IMR-90 (cell line): Measurements from ENCODE around the gene MCCD1. TPM values are rescaled to one million over a fixed set of nuclear protein-coding genes. Genes with fewer than 3 reads are reported as not detected.

Experiments used
- ATAC-seq: fragments of 200-7000 bp; cut with Tn5 transposase; 2 replicates; pipeline ENCODE4 v1.9.1; 2020; ENCODE audit warnings: low read depth, mild to moderate bottlenecking, moderate library complexity
- BruUV-seq: library from RNA; stranded (reverse); fragments of 400-500 nt; replicated peaks from 2 replicates; lab custom pipeline; 2021; lab: Mats Ljungman, UMichigan
- CTCF ChIA-PET: fragments of 300-600 bp; formaldehyde crosslinking; extraction: SDS; loops from one replicate; lab custom pipeline; 2021; ENCODE audit warnings: antibody characterized with exemption; lab: Yijun Ruan, JAX
- POLR2A ChIA-PET: fragments of 300-600 bp; sonication (Branson Sonifier 250); formaldehyde crosslinking; loops from one replicate; lab custom pipeline; 2022; ENCODE audit warnings: antibody characterized with exemption; ENCODE audit not compliant: unreplicated experiment; lab: Charles Lee
- DNase-seq: peaks from one replicate; pipeline ENCODE4 v3.0.0; 2013
- H2AFZ ChIP-seq: replicated peaks from 2 replicates; pipeline ENCODE3; 2013; ENCODE audit warnings: low read length, mild to moderate bottlenecking; ENCODE audit not compliant: poor library complexity
- H2AK5ac ChIP-seq: 2 replicates; pipeline ENCODE4 v1.6.1; 2013; ENCODE audit warnings: low read depth, low read length, inconsistent platforms
- H2AK9ac ChIP-seq: replicated peaks from 2 replicates; pipeline ENCODE3; 2013; ENCODE audit warnings: mild to moderate bottlenecking, low read depth, low read length, moderate library complexity; ENCODE audit not compliant: poor library complexity
- H2BK120ac ChIP-seq: 2 replicates; pipeline ENCODE4 v1.6.1; 2013; ENCODE audit warnings: low read depth, low read length, inconsistent platforms
- H2BK15ac ChIP-seq: 3 replicates; pipeline ENCODE4 v1.6.1; 2013; ENCODE audit warnings: low read depth, low read length, inconsistent platforms
- H2BK20ac ChIP-seq: 2 replicates; pipeline ENCODE4 v1.6.1; 2013; ENCODE audit warnings: low read depth, mild to moderate bottlenecking, inconsistent platforms, low read length, moderate library complexity
- H2BK5ac ChIP-seq: 2 replicates; pipeline ENCODE4 v1.6.1; 2013; ENCODE audit warnings: mild to moderate bottlenecking, low read depth, low read length, inconsistent platforms; ENCODE audit not compliant: poor library complexity, severe bottlenecking
- H3K14ac ChIP-seq: replicated peaks from 2 replicates; pipeline ENCODE4 v1.6.1; 2013; ENCODE audit warnings: low read depth, low read length, inconsistent platforms
- H3K18ac ChIP-seq: 2 replicates; pipeline ENCODE4 v1.6.1; 2013; ENCODE audit warnings: low read depth, low read length, control low read depth
- H3K23ac ChIP-seq: 2 replicates; pipeline ENCODE4 v1.6.1; 2013; ENCODE audit warnings: low read depth, low read length, inconsistent platforms
- H3K27ac ChIP-seq: 2 replicates; pipeline ENCODE4 v1.5.1; 2013; ENCODE audit warnings: mild to moderate bottlenecking, control low read depth, low read length; ENCODE audit not compliant: insufficient read depth
- H3K27me3 ChIP-seq: 2 replicates; pipeline ENCODE4 v1.6.1; 2013; ENCODE audit warnings: low read length; ENCODE audit not compliant: control insufficient read depth, insufficient read depth
- H3K36me3 ChIP-seq: 2 replicates; pipeline ENCODE4 v1.6.1; 2013; ENCODE audit warnings: low read length, mixed read lengths; ENCODE audit not compliant: control insufficient read depth, insufficient read depth
- H3K4ac ChIP-seq: 2 replicates; pipeline ENCODE4 v1.6.1; 2013; ENCODE audit warnings: low read depth, low read length, inconsistent platforms
- H3K4me1 ChIP-seq: 2 replicates; pipeline ENCODE4 v1.6.1; 2013; ENCODE audit warnings: low read length, mixed read lengths; ENCODE audit not compliant: control insufficient read depth, insufficient read depth
- H3K4me2 ChIP-seq: 2 replicates; pipeline ENCODE4 v1.6.1; 2013; ENCODE audit warnings: low read depth, mild to moderate bottlenecking, control low read depth, low read length, moderate library complexity
- H3K4me3 ChIP-seq: 2 replicates; pipeline ENCODE4 v1.5.1; 2013; ENCODE audit warnings: low read depth, mild to moderate bottlenecking, control low read depth, low read length, moderate library complexity; ENCODE audit not compliant: insufficient read depth
- H3K56ac ChIP-seq: 2 replicates; pipeline ENCODE4 v1.6.1; 2013; ENCODE audit warnings: low read length, inconsistent platforms; ENCODE audit not compliant: insufficient read depth; ENCODE audit errors: extremely low read depth
- H3K79me1 ChIP-seq, 2 experiments: 2 replicates each; pipeline ENCODE4 v1.6.1; 2013; ENCODE audit warnings: low read length in 2 of 2, inconsistent platforms in 1 of 2, low read depth in 1 of 2
- H3K9ac ChIP-seq: 2 replicates; pipeline ENCODE4 v1.6.1; 2013; ENCODE audit warnings: low read depth, low read length, control low read depth
- H3K9me1 ChIP-seq: 2 replicates; pipeline ENCODE4 v1.6.1; 2013; ENCODE audit warnings: low read length, inconsistent platforms; ENCODE audit not compliant: insufficient read depth
- H3K9me3 ChIP-seq: 2 replicates; pipeline ENCODE4 v1.6.1; 2013; ENCODE audit warnings: low read length; ENCODE audit not compliant: control insufficient read depth, insufficient read depth
- H4K20me1 ChIP-seq: 2 replicates; pipeline ENCODE4 v1.6.1; 2013; ENCODE audit warnings: low read length, inconsistent platforms; ENCODE audit not compliant: insufficient read depth
- H4K5ac ChIP-seq: 2 replicates; pipeline ENCODE4 v1.6.1; 2013; ENCODE audit warnings: mild to moderate bottlenecking, low read depth, low read length, control low read depth
- H4K8ac ChIP-seq, 2 experiments: 2 replicates each; pipeline ENCODE4 v1.6.1; 2013; ENCODE audit warnings: low read depth in 2 of 2, low read length in 2 of 2, control low read depth in 1 of 2, inconsistent platforms in 1 of 2
- H4K91ac ChIP-seq: 2 replicates; pipeline ENCODE4 v1.6.1; 2013; ENCODE audit warnings: low read depth, low read length, inconsistent platforms; ENCODE audit not compliant: insufficient read depth
- BHLHE40 ChIP-seq: fragments of 150-350 bp; IDR thresholded peaks from 2 replicates; pipeline ENCODE4 v1.6.1; 2016; ENCODE audit warnings: mild to moderate bottlenecking, low read depth, low read length
- CEBPB ChIP-seq: IDR thresholded peaks from 2 replicates; pipeline ENCODE4 v1.6.1; 2012; ENCODE audit warnings: low read depth, low read length, improper control_type of control experiment
- CHD1 ChIP-seq: IDR thresholded peaks from 2 replicates; pipeline ENCODE4 v1.6.1; 2012; ENCODE audit warnings: low read depth, low read length, improper control_type of control experiment
- CTCF ChIP-seq: conservative IDR thresholded peaks from 2 replicates; pipeline ENCODE4 v1.5.1; 2012; ENCODE audit warnings: mild to moderate bottlenecking, low read depth, low read length, improper control_type of control experiment
- ELK1 ChIP-seq: fragments of 150-350 bp; IDR thresholded peaks from 2 replicates; pipeline ENCODE4 v1.6.1; 2016; ENCODE audit warnings: low read depth, mild to moderate bottlenecking, low read length, moderate library complexity, borderline replicate concordance
- FOS ChIP-seq: fragments of 150-350 bp; IDR thresholded peaks from 2 replicates; pipeline ENCODE4 v1.6.1; 2016; ENCODE audit warnings: low read depth, low read length
- MAFK ChIP-seq: IDR thresholded peaks from 2 replicates; pipeline ENCODE4 v1.6.1; 2012; ENCODE audit warnings: low read depth, low read length, improper control_type of control experiment
- MAZ ChIP-seq: IDR thresholded peaks from 2 replicates; pipeline ENCODE4 v1.6.1; 2012; ENCODE audit warnings: low read depth, mild to moderate bottlenecking, low read length, improper control_type of control experiment, moderate library complexity, borderline replicate concordance
- MXI1 ChIP-seq: IDR thresholded peaks from 2 replicates; pipeline ENCODE4 v1.6.1; 2012; ENCODE audit warnings: low read depth, mild to moderate bottlenecking, low read length, moderate library complexity, borderline replicate concordance
- POLR2A ChIP-seq: IDR thresholded peaks from 2 replicates; pipeline ENCODE4 v1.6.1; 2012; ENCODE audit warnings: mild to moderate bottlenecking, low read depth, low read length
- RCOR1 ChIP-seq: IDR thresholded peaks from 2 replicates; pipeline ENCODE4 v1.6.1; 2012; ENCODE audit warnings: mild to moderate bottlenecking, low read length, improper control_type of control experiment; ENCODE audit not compliant: insufficient replicate concordance
- SMC3 ChIP-seq: fragments of 150-350 bp; IDR thresholded peaks from 2 replicates; pipeline ENCODE4 v1.6.1; 2016; ENCODE audit warnings: low read depth, mild to moderate bottlenecking, antibody characterized with exemption, low read length, moderate library complexity
- WGBS, 2 experiments: methylation state at CpG; one replicate each; pipeline versions ENCODE4 v1.1.5 to v1.1.7; 2013; ENCODE audit warnings: missing lambda C conversion rate in 2 of 2; ENCODE audit not compliant: insufficient read length in 1 of 2; ENCODE audit errors: extremely low coverage in 2 of 2; 5-methylcytosine and 5-hydroxymethylcytosine counted together
- dilution Hi-C: fragments of 300-500 bp; cut with HindIII; formaldehyde crosslinking; loops from one replicate; pipeline ENCODE4 v1.14.3; 2018; ENCODE audit warnings: low sequenced_read_pairs; ENCODE audit not compliant: unreplicated experiment
- in situ Hi-C: fragments of 300-500 bp; cut with MboI; formaldehyde crosslinking; loops from 3 replicates; pipeline ENCODE4 v1.14.3; 2019; ENCODE audit warnings: low sequenced_read_pairs, inconsistent platforms, mixed read lengths
- intact Hi-C: fragments of 100-400 bp; cut with micrococcal nuclease; formaldehyde crosslinking; loops from 2 replicates; pipeline ENCODE4 v1.10.0; 2022
- polyA plus RNA-seq, 3 experiments: library from polyadenylated mRNA; depleted of rRNA; stranded (reverse); fragments of >200 nt; gene quantifications; 2 replicates each; pipeline ENCODE4 v1.2.3, GENCODE V29; 2012; ENCODE audit warnings: low replicate concordance in 1 of 3
- total RNA-seq: library from RNA; depleted of rRNA; stranded (reverse); fragments of >200 nt; gene quantifications from 2 replicates; pipeline ENCODE4 v1.2.3, GENCODE V29; 2012

Gene MCCD1
- total and polyA plus RNA-seq, 2 of the 4 experiments (the other 2 are of a cell fraction), result not detected

DNA sequence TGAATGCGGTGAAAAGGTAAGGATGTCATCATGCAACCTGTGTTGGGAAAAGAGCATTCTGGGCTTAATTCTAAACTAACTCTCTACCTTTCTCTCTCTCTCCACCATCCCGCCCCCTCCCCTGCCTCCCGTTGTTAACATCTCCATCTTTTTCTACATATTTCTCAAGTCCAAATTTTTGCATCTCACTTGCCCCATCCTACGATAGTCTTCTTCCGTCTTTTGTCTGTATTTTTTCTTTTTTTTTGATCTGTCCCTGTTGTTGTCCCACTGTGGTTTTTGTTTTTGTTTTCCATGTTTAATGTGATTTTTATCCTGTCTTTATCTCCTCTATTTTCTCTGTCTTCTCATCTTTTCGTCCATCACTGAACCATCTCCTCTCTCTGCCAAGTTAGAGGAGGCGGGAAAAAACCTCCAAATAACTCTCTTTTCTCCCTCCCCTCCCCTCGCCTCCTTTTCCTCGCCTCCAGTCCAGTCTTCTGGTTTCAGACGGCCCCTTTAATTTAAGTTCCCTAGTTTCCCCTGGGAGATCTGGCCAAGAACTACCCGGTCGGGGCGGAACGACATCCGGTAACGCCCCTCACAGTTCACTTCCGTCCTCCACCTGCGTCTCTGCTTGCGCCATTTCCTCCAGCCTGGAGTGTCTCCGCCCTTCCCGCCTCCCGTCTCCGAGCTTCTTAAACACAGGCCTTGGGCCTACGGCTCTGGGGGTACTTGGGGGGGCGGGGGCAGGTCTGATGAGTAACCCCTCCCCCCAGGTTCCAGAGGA is 18.4 kb downstream of the MCCD1 start, which contains the start of gene NFKBIL1:
TSS of gene NFKBIL1 (plus strand) at position 651 of the 769 bp plus-strand sequence. CDS start at position 738, 87 bp downstream.
- peak within 1 kb of the TSS; percentile 88 for H3K4me2 ChIP-seq
- peaks cover 6% of the 10 kb centered on the region for H3K9me1 ChIP-seq
- TF ChIP-seq MAFK (no peak), CEBPB (peak; percentile 91), MAZ (peak; percentile 85; the same call in 1 of the 2 replicates), MXI1 (no peak), CTCF (no peak), FOS (no peak), POLR2A (peak; percentile 87), BHLHE40 (no peak), ELK1 (no peak), SMC3 (peak; percentile 9; the same call in 1 of the 2 replicates), CHD1 (no peak), RCOR1 (no peak)
- H2BK20ac ChIP-seq, result no peak within 1 kb of the TSS
- H3K36me3 ChIP-seq, result peaks cover 11% of the 10 kb centered on the region
- dilution Hi-C loops (no loop called here), intact Hi-C loops (loop anchor here (1.0 to 5.0 kb wide), 6 partner anchors 35 to 405 kb away; partner anchors contain the start of genes GPANK1, HSPA1B and LTB), in situ Hi-C loops (loop anchor here (5.0 to 10.0 kb wide), 2 partner anchors 50 to 288 kb away; no protein-coding TSS in a partner anchor)
- peak within 1 kb of the TSS; percentile 97 for H2AK9ac ChIP-seq
- H4K20me1 ChIP-seq, result no peaks in the 10 kb centered on the region
- H2BK120ac ChIP-seq, result peak within 1 kb of the TSS; percentile 27; the same call in 1 of the 2 replicates
- H2AFZ ChIP-seq, result peak within 1 kb of the TSS; percentile 88
- H3K23ac ChIP-seq, result peak within 1 kb of the TSS; percentile 93
- H3K4ac ChIP-seq, result peak within 1 kb of the TSS; percentile 87
- H4K8ac ChIP-seq, result peak within 1 kb of the TSS; percentile 91 to 98
- CTCF ChIA-PET, result interaction anchor here (0.6 to 2.4 kb wide), 11 partner anchors 13 to 192 kb away, joined by 3 to 15 read pairs (median 4); partner anchors contain the start of genes LST1 and NCR3
- no peak within 1 kb of the TSS; the same call in 1 of the 2 replicates for H3K18ac ChIP-seq
- no peaks in the 10 kb centered on the region for H3K27me3 ChIP-seq
- peak within 1 kb of the TSS; percentile 84 for H2BK5ac ChIP-seq
- ATAC-seq (peak; percentile 81), DNase-seq (peak; percentile 98)
- peak within 1 kb of the TSS; percentile 90 for H3K56ac ChIP-seq
- peak within 1 kb of the TSS; percentile 45 for H3K4me3 ChIP-seq
- no peak within 1 kb of the TSS for H2BK15ac ChIP-seq
- BruUV-seq, result no TSS peak
- no peaks in the 10 kb centered on the region for H3K9me3 ChIP-seq
- H3K14ac ChIP-seq, result peak within 1 kb of the TSS; percentile 90
- peak within 1 kb of the TSS; percentile 74 for H3K27ac ChIP-seq
- peak within 1 kb of the TSS; percentile 89 for H4K5ac ChIP-seq
- H4K91ac ChIP-seq, result peak within 1 kb of the TSS; percentile 48
- H3K9ac ChIP-seq, result peak within 1 kb of the TSS; percentile 81
- 0% methylated on average over 5 of the region's 25 CpGs; no CpG with 5 or more reads in 1 of the 2 experiments for WGBS, 2 experiments
- peak within 1 kb of the TSS; percentile 92 for H2AK5ac ChIP-seq
- H3K4me1 ChIP-seq, result peaks cover 6% of the 10 kb centered on the region
- H3K79me1 ChIP-seq, result peaks cover 8 to 36% of the 10 kb centered on the region in 2 experiments; a peak in 3 of 4 replicates
- POLR2A ChIA-PET, result interaction anchor here (0.6 to 1.1 kb wide), 7 partner anchors 34 to 574 kb away, joined by 3 to 13 read pairs (median 7); no protein-coding TSS in a partner anchor
